Smooth muscle cell (in vitro differentiated cells): ENCODE data around the gene FNIP1. TPM values are rescaled to one million over a fixed set of nuclear protein-coding genes. Genes with fewer than 3 reads are reported as not detected.

Source experiments
- DNase-seq: peaks from one replicate; lab custom pipeline; 2025; ENCODE audit not compliant: unreplicated experiment; lab: John Stamatoyannopoulos, UW
- H2AFZ ChIP-seq: fragments of 200-600 bp; sonication (generic); 2 replicates; pipeline ENCODE4 v1.6.0; 2016; ENCODE audit warnings: antibody characterized with exemption, low read depth, mild to moderate bottlenecking
- H3F3A ChIP-seq: fragments of 200-600 bp; sonication (generic); 2 replicates; pipeline ENCODE4 v1.6.0; 2017; ENCODE audit warnings: antibody characterized with exemption, low read depth
- H3K27ac ChIP-seq: fragments of 200-600 bp; sonication (generic); 2 replicates; pipeline ENCODE4 v1.5.1; 2016; ENCODE audit warnings: low read depth, mild to moderate bottlenecking
- H3K27me3 ChIP-seq: fragments of 200-600 bp; sonication (generic); 2 replicates; pipeline ENCODE4 v1.6.1; 2016; ENCODE audit warnings: low read depth, mild to moderate bottlenecking
- H3K36me3 ChIP-seq: fragments of 200-600 bp; sonication (generic); 2 replicates; pipeline ENCODE4 v1.5.1; 2016; ENCODE audit warnings: low read depth
- H3K4me1 ChIP-seq: fragments of 200-600 bp; sonication (generic); 2 replicates; pipeline ENCODE4 v1.5.1; 2016; ENCODE audit warnings: low read depth
- H3K4me2 ChIP-seq: fragments of 200-600 bp; sonication (generic); 2 replicates; pipeline ENCODE4 v1.6.0; 2016; ENCODE audit warnings: mild to moderate bottlenecking
- H3K4me3 ChIP-seq: fragments of 200-600 bp; sonication (generic); 2 replicates; pipeline ENCODE4 v1.5.1; 2016; ENCODE audit warnings: mild to moderate bottlenecking
- H3K79me2 ChIP-seq: fragments of 200-600 bp; sonication (generic); 2 replicates; pipeline ENCODE4 v1.6.0; 2016; ENCODE audit warnings: low read depth, mild to moderate bottlenecking
- H3K9ac ChIP-seq: fragments of 200-600 bp; sonication (generic); 2 replicates; pipeline ENCODE4 v1.6.0; 2016; ENCODE audit warnings: low read depth
- H3K9me3 ChIP-seq: fragments of 200-600 bp; sonication (generic); replicated peaks from 2 replicates; pipeline ENCODE4 v1.5.1; 2016; ENCODE audit warnings: low read depth
- H4K20me1 ChIP-seq: fragments of 200-600 bp; sonication (generic); 2 replicates; pipeline ENCODE4 v1.6.0; 2016; ENCODE audit warnings: low read depth
- WGBS: methylation state at CpG from one replicate; pipeline ENCODE4 v1.1.7; 2016; ENCODE audit warnings: low lambda C conversion rate; 5-methylcytosine and 5-hydroxymethylcytosine counted together
- polyA plus RNA-seq: library from polyadenylated mRNA; unstranded; fragments of >200 nt; fragmentation: Nextera tagmentation; extraction: Ambion mirVana; gene quantifications from 2 replicates; pipeline ENCODE4 v1.2.1, GENCODE V29; 2016
- total RNA-seq: library from RNA; depleted of rRNA; stranded (reverse); fragments of >200 nt; gene quantifications from 2 replicates; pipeline ENCODE4 v1.2.3, GENCODE V29; 2014
- TF ChIP-seq, protein P1 (sequence below): fragments of 200-600 bp; sonication (generic); IDR thresholded peaks from 2 replicates; pipeline ENCODE4 v1.5.1; 2017; ENCODE audit warnings: borderline replicate concordance, mild to moderate bottlenecking, antibody characterized with exemption; ENCODE audit not compliant: insufficient read depth, poor library complexity, severe bottlenecking

The FNIP1 gene
- total and polyA plus RNA-seq, 2 experiments from 2014 or later: 8.8 to 47.4 TPM

DNA sequence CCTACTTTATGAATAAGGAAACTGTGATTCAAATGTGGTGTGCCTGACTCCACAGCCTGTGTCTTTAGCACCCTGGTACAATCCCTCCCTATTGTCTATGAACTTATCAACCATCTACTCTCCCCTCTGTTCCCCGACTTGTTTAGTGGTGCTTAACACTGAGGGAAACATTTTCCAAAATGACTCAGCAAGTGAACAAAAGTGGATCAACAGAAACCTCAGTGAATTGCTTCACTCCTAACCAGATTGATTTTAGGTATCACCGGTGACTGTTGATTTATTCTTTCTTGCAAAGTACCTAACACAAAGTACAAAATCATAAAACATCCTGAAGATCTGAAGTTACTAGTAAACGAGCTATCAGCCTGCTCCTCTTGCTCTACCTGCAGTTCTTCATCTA, 119.7 kb downstream of the FNIP1 start:
- Histone ChIP-seq H3K27me3 (no peaks in the 10 kb centered on the region), H3K9ac (no peak overlapping the region), H3K4me3 (no peak overlapping the region), H3K79me2 (peaks cover 7% of the 10 kb centered on the region), H3K4me1 (peaks cover 4% of the 10 kb centered on the region), H3K4me2 (no peak overlapping the region), H2AFZ (no peak overlapping the region), H3F3A (no peaks in the 10 kb centered on the region), H3K9me3 (no peaks in the 10 kb centered on the region), H4K20me1 (no peaks in the 10 kb centered on the region), H3K27ac (no peak overlapping the region), H3K36me3 (no peaks in the 10 kb centered on the region)
- TF ChIP-seq, protein P1, sequence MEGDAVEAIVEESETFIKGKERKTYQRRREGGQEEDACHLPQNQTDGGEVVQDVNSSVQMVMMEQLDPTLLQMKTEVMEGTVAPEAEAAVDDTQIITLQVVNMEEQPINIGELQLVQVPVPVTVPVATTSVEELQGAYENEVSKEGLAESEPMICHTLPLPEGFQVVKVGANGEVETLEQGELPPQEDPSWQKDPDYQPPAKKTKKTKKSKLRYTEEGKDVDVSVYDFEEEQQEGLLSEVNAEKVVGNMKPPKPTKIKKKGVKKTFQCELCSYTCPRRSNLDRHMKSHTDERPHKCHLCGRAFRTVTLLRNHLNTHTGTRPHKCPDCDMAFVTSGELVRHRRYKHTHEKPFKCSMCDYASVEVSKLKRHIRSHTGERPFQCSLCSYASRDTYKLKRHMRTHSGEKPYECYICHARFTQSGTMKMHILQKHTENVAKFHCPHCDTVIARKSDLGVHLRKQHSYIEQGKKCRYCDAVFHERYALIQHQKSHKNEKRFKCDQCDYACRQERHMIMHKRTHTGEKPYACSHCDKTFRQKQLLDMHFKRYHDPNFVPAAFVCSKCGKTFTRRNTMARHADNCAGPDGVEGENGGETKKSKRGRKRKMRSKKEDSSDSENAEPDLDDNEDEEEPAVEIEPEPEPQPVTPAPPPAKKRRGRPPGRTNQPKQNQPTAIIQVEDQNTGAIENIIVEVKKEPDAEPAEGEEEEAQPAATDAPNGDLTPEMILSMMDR: no peak
- 95% methylated on average over 3 of the region's 3 CpGs for WGBS
- DNase-seq: no peak

DNA sequence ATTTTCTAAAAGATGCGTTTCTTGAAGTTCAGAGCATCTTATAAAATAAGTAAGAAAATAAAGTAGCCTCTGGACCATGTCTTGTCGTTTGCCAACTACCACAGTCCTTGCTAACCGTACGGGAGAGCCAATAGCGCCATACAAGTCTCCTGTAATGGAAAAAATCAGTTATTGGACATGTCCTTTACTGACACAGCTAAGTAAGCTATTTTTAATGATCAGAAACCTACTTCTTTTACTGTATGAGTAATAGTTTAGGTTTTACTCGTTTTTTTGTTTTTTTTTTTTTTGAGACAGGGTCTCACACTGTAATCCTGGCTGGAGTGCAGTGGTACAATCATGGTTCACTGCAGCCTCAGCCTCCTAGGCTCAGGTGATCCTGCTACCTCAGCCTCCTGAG, 124.0 kb downstream of the FNIP1 start:
- Histone ChIP-seq H3K27ac (no peak overlapping the region), H2AFZ (no peak overlapping the region), H3K27me3 (no peaks in the 10 kb centered on the region), H3K79me2 (no peaks in the 10 kb centered on the region), H3K4me1 (peaks cover 5% of the 10 kb centered on the region), H3K4me2 (no peak overlapping the region), H3K4me3 (no peak overlapping the region), H4K20me1 (peaks cover 6% of the 10 kb centered on the region), H3F3A (no peaks in the 10 kb centered on the region), H3K36me3 (peaks cover 8% of the 10 kb centered on the region), H3K9me3 (no peaks in the 10 kb centered on the region), H3K9ac (no peak overlapping the region)
- WGBS: 91% methylated on average over 6 of the region's 6 CpGs
- DNase-seq: no peak
- TF ChIP-seq, protein P1: no peak

DNA sequence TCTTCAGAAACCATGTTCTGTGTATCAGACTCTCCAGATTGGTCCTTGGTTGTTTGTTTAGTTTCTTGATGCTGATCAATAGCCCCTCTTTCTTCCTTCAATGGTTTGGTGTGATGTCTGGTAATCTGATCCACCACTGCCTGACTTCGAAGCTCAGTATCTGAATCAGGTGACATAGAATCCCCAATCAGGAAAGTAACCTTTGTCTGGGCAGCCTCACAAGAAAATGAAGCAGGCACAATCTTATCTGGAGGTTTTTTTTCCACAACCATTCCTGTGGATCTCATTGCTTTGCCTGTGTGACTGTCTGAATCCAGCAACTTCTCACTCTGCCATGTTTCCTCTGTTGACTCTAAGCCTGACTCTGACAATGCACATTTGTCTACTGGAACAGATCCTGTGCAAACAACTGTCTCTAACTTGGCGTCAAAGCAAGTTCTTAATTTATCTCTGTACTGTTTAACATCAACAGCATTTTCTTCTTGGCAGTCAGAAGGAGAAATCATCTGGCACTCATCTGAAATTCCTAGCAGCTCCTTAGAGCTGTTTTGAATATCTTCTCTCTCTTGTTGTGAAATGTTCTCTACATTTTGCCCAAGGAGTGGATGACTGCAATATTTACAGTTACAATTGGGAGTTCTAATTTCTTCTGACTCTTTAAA, 124.7 kb downstream of the FNIP1 start:
- H3K4me2 ChIP-seq: no peak overlapping the region
- peaks cover 8% of the 10 kb centered on the region for H3K36me3 ChIP-seq
- no peak overlapping the region for H2AFZ ChIP-seq
- 52% methylated on average over 2 of the region's 2 CpGs for WGBS
- H3K9me3 ChIP-seq: no peaks in the 10 kb centered on the region
- no peaks in the 10 kb centered on the region for H3F3A ChIP-seq
- peaks cover 5% of the 10 kb centered on the region for H3K4me1 ChIP-seq
- H3K79me2 ChIP-seq: no peaks in the 10 kb centered on the region
- H3K9ac ChIP-seq: no peak overlapping the region
- peaks cover 6% of the 10 kb centered on the region for H4K20me1 ChIP-seq
- TF ChIP-seq, protein P1: no peak
- no peak for DNase-seq
- H3K27me3 ChIP-seq: no peaks in the 10 kb centered on the region
- no peak overlapping the region for H3K27ac ChIP-seq
- no peak overlapping the region for H3K4me3 ChIP-seq

DNA sequence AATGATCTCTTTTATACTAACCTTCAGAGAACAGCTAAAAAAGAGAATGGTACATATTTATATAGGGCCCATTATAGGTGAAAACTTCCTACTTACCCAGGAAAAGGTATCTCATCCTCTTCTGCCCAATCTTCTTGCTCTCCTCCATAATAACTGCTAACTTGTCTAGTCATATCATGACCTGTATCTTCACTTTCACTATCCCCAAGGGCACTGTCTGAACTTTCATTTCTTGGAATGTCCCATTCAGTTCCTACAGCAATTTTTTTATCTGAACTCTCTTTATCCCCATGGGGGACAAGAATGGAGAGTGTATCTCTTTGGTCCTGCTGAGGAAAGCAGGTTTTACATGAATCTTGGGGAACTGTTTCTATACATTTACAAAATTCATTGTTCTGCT, 125.4 kb downstream of the FNIP1 start:
- DNase-seq: no peak
- Histone ChIP-seq H2AFZ (no peak overlapping the region), H3F3A (no peaks in the 10 kb centered on the region), H3K9ac (no peak overlapping the region), H3K27ac (no peak overlapping the region), H3K4me2 (no peak overlapping the region), H3K36me3 (peaks cover 8% of the 10 kb centered on the region), H3K4me1 (peaks cover 5% of the 10 kb centered on the region), H3K9me3 (no peaks in the 10 kb centered on the region), H4K20me1 (peaks cover 6% of the 10 kb centered on the region), H3K27me3 (no peaks in the 10 kb centered on the region), H3K4me3 (no peak overlapping the region), H3K79me2 (no peaks in the 10 kb centered on the region)
- TF ChIP-seq, protein P1: no peak
